ENCODE data around the gene XCL1.
"Not testable (repeated sequence)": the region's sequence is repeated elsewhere in the genome, so short reads cannot be mapped to it uniquely, and the experiment has no call there.

Gene XCL1

GRCh38 chr1:168568346-168568745, 8.1 kb upstream of the XCL1 start:
- DNase-seq: no peak

- no peak for DNase-seq
Measured at GRCh38 chr1:168570652-168571051, 5.8 kb upstream of the XCL1 start.

GRCh38 chr1:168572633-168573032, 3.8 kb upstream of the XCL1 start:
- DNase-seq: no peak

GRCh38 chr1:168574234-168574633, 2.2 kb upstream of the XCL1 start:
- peak; percentile 50 for DNase-seq

GRCh38 chr1:168578531-168579185, 2.3 kb downstream of the XCL1 start:
- DNase-seq: not testable (repeated sequence)

DNA sequence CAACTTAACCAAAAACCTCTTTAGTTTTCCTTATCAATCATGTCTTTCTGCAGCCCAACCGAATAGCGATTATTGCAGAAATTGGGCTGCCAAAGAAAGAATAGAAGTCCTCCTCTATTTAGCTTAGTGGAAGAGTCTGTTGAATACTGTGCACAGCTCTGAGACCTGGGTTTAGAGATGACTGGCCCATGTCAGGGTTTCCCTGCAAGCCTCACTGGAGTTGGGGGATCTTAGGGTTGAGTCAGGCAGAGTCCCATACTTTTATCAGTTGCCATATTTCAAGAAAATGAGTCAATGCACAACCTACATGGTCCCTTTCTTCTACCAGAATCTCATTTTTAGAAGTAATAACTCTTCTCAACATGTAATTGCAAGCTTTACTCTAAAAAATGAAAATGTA, 3.9 kb downstream of the XCL1 start:
- DNase-seq: not testable (repeated sequence)

GRCh38 chr1:168580991-168581390, 4.6 kb downstream of the XCL1 start:
- not testable (repeated sequence) for DNase-seq

- DNase-seq: no peak
Measured at GRCh38 chr1:168581817-168582572, 5.6 kb downstream of the XCL1 start.

DNA sequence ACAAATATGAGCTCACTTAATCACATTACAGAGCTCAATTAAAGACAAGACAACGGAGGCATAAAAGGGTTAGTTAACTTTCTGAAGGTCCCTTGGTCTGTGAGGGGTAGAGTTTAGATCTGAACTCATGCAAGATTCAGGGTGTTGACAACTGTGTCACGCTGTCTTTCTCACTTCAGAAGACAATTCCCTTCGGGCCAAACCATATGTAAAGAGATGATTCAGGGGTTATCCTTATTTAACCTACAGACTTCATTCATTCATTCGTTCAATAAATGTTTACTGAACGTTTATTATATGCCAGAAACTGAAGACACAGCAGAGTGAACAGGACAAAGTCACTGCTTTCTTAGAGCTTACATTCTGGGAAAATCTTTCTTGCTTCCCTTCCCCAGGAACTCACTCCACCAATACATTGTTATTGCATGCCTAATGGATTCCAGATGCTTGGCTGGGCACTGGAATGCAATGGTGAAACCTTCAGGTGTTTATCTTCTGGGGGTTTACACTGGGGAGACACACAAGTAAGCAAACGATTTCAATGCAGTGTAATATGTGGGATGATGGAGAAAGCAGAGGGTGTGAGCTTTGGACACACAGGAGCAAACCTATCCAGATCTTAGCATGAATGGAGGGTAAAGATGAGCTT, 6.4 kb downstream of the XCL1 start:
- no peak for DNase-seq

GRCh38 chr1:168583571-168583970, 7.2 kb downstream of the XCL1 start:
- no peak for DNase-seq

DNA sequence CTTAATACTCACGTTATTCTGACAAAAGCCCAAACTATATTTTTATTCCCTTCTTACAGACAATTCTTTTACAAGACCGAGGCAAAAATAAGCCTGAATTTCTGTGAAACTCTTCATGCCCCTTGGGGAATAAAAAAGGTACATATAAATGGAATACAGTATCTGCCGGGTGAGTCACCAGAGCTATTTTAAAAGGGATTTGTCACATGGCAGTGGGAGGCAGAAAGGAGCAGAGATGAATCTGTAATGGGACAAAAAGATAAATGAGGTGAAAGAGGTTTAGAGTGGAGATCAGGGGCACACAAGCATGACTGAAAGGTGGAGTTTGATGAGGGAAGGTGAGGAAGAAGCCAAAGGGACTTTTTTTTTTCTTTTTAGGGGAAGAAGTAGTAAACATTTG, 8.8 kb downstream of the XCL1 start:
- no peak for DNase-seq

DNA sequence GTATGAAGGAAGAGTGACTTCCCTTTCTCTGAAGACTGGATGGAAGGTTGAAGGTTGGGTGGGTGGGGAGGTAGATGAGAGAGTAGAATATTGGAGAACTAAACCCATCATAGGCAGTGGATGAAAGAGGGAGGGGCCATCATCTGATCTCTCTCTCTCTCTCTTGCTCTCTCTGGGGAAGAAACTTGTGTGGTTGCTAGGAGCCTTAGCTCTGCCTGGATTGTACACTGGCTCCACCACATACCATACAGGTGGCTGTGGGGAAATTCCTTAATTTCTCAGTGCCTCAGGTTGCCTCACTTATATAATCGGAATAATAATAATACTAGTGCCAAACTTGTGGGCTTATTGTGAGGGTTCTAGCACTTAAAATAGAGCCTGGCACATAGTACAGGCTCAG, 9.5 kb downstream of the XCL1 start:
- no peak for DNase-seq

DNA sequence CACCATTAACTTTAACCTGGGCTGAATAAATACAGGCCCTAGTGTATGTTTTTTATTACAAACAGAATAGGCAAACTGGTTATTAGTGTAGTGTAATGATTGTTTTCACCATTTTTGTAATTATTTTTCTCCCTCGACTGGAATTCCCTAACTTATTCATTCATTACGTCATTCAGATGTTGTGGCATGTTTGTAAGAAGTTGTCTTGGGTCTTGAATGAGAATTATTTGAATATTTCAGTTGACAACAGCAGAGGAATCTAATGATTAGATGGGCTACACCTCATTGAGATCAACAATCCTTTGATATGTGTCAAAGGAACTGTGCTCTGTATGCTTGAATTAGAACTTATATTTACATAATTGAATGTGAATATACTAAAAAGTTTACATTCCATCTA, 12.8 kb downstream of the XCL1 start:
- DNase-seq: no peak

- no peak for DNase-seq
Measured at GRCh38 chr1:168591066-168591465, 14.7 kb downstream of the XCL1 start.

- no peak for DNase-seq
Measured at GRCh38 chr1:168591641-168592250, 15.3 kb downstream of the XCL1 start.

- DNase-seq: not testable (repeated sequence)
Measured at GRCh38 chr1:168595403-168595802, 19.0 kb downstream of the XCL1 start.

DNA sequence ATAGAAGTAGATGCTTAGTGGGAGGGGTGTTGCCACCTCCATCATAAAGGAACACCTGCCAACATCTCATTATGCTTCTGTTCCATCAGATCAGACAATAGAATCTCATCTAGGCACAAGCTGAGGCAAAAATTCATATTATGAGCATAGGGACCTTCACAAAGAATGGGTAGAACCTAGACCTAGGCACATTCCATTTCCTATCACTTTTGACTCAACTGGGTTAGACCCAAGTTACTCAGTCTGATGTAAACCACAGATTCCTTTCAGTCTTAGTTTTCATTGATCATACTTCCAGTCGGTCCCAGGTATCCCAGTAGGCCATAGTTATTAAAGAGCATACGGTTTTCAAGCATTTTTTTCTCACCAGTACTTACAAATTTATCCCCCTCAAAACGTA, 21.7 kb downstream of the XCL1 start:
- DNase-seq: no peak

GRCh38 chr1:168598892-168599291, 22.5 kb downstream of the XCL1 start:
- DNase-seq: no peak

GRCh38 chr1:168599641-168600040, 23.2 kb downstream of the XCL1 start:
- no peak for DNase-seq

GRCh38 chr1:168601051-168601450, 24.6 kb downstream of the XCL1 start:
- no peak for DNase-seq

GRCh38 chr1:168603501-168604110, 27.2 kb downstream of the XCL1 start:
- peak; percentile 61 for DNase-seq

DNA sequence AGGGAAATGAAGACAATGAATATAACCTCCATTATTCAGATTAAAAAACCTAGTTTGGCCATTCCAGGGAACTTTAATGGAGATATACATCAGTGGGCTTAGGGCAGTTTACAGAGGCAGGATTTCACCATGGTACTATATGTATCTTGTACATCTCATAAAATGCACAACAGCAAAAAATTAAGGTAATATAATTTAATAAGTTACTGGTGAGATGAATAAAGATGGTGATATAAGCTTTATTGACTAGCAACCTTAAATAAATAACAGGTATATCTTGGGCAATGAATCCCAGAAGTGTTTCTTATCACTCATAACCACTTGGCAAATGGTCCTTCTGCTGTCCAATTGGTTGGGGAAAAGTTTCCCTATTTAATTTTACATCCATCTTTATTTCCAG, 29.0 kb downstream of the XCL1 start:
- DNase-seq: no peak

GRCh38 chr1:168606096-168606495, 29.7 kb downstream of the XCL1 start:
- no peak for DNase-seq

All from CD4-positive, alpha-beta T cell treated with Interleukin-4 for 4 hours (primary cell).